ENCODE measurements around the gene CD84.

DNA sequence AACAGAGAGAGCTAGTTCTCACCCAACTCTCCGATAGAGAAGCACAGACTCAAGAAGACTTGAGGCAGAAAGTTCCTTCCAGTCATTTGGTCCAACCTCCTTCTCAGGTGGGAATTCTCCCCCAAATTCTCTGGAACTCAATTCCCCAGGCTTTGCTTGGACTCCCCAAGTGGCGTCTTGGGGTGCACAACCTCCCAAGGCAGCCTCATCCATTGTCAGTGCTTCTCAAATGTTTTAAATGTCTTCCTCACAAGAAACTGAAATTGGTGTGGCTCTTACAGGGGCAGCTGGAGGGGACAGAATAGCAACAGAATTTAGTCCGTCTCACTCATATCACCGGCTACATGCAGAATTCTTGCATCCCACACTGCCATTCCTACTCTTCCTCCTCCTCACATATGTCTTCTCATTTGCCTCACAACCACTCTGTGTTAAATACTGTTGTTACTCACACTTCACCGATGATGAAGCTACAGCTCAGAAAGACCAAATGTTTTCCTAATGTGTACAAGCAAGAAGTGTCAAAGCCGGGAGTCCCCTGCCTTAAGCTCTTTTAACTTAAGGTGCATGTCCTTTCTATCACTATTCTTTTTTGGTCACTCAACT is 33.4 kb upstream of the CD84 start:
- TF ChIP-seq TAF1 (IDR thresholded peaks at IDR 0.05; ENCODE audit: borderline replicate concordance, insufficient read depth, low read length) (no peak), POLR2AphosphoS5 (IDR thresholded peaks at IDR 0.05; ENCODE audit: low read depth, low read length) (no peak), SIN3A (IDR thresholded peaks at IDR 0.05; ENCODE audit: borderline replicate concordance, insufficient read depth, low read length) (no peak)
- TF ChIP-seq, protein P1, sequence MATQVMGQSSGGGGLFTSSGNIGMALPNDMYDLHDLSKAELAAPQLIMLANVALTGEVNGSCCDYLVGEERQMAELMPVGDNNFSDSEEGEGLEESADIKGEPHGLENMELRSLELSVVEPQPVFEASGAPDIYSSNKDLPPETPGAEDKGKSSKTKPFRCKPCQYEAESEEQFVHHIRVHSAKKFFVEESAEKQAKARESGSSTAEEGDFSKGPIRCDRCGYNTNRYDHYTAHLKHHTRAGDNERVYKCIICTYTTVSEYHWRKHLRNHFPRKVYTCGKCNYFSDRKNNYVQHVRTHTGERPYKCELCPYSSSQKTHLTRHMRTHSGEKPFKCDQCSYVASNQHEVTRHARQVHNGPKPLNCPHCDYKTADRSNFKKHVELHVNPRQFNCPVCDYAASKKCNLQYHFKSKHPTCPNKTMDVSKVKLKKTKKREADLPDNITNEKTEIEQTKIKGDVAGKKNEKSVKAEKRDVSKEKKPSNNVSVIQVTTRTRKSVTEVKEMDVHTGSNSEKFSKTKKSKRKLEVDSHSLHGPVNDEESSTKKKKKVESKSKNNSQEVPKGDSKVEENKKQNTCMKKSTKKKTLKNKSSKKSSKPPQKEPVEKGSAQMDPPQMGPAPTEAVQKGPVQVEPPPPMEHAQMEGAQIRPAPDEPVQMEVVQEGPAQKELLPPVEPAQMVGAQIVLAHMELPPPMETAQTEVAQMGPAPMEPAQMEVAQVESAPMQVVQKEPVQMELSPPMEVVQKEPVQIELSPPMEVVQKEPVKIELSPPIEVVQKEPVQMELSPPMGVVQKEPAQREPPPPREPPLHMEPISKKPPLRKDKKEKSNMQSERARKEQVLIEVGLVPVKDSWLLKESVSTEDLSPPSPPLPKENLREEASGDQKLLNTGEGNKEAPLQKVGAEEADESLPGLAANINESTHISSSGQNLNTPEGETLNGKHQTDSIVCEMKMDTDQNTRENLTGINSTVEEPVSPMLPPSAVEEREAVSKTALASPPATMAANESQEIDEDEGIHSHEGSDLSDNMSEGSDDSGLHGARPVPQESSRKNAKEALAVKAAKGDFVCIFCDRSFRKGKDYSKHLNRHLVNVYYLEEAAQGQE (IDR thresholded peaks at IDR 0.05; ENCODE audit: insufficient read depth in 1 of 2, low read depth in 2 of 2, low read length in 2 of 2), result no peak
